Measurements from ENCODE around the gene RPAIN.
"Not testable (repeated sequence)": the region's sequence is repeated elsewhere in the genome, so short reads cannot be mapped to it uniquely, and the experiment has no call there.

The RPAIN gene

GRCh38 chr17:5430413-5430999 lies 10.5 kb downstream of the RPAIN start:
- no peak for DNase-seq

GRCh38 chr17:5431234-5431633 lies 11.3 kb downstream of the RPAIN start:
- DNase-seq: not testable (repeated sequence)

- no peak for DNase-seq
Measured at GRCh38 chr17:5431949-5432556, 12.1 kb downstream of the RPAIN start.

GRCh38 chr17:5434984-5435383 lies 15.0 kb downstream of the RPAIN start:
- DNase-seq: no peak

GRCh38 chr17:5435781-5436315 lies 15.9 kb downstream of the RPAIN start:
- not testable (repeated sequence) for DNase-seq

GRCh38 chr17:5437721-5438317 lies 17.8 kb downstream of the RPAIN start:
- DNase-seq: no peak

- peak; percentile 92 for DNase-seq
Measured at GRCh38 chr17:5438716-5439445, 18.9 kb downstream of the RPAIN start, which contains the start of gene C1QBP. TSS of gene C1QBP (minus strand) at chr17:5439155. CDS start at chr17:5439073, 82 bp downstream.

GRCh38 chr17:5439446-5439764 lies 19.4 kb downstream of the RPAIN start:
- DNase-seq: no peak

GRCh38 chr17:5443728-5444127 lies 23.7 kb downstream of the RPAIN start:
- DNase-seq: no peak

GRCh38 chr17:5444209-5444608 lies 24.2 kb downstream of the RPAIN start:
- DNase-seq: no peak

GRCh38 chr17:5446786-5447185 lies 26.8 kb downstream of the RPAIN start:
- DNase-seq: no peak

- DNase-seq: no peak
Measured at GRCh38 chr17:5464717-5465507, 44.9 kb downstream of the RPAIN start.

- DNase-seq: no peak
Measured at GRCh38 chr17:5466295-5466694, 46.3 kb downstream of the RPAIN start.

- no peak for DNase-seq
Measured at GRCh38 chr17:5467416-5467815, 47.4 kb downstream of the RPAIN start.

GRCh38 chr17:5468075-5468473 lies 48.1 kb downstream of the RPAIN start:
- no peak for DNase-seq

- DNase-seq: no peak
Measured at GRCh38 chr17:5472511-5472910, 52.5 kb downstream of the RPAIN start.

- DNase-seq: no peak
Measured at GRCh38 chr17:5473906-5474305, 53.9 kb downstream of the RPAIN start.

GRCh38 chr17:5478992-5479391 lies 59.0 kb downstream of the RPAIN start:
- DNase-seq: no peak

- DNase-seq: no peak
Measured at GRCh38 chr17:5480962-5481361, 61.0 kb downstream of the RPAIN start.

GRCh38 chr17:5481451-5481850 lies 61.5 kb downstream of the RPAIN start:
- DNase-seq: no peak

Data from MV-4-11 (cell line).